IMR-90 (cell line): ENCODE results near the gene DOCK4.

Experiments used
- CEBPB ChIP-seq: IDR thresholded peaks from 2 replicates; pipeline ENCODE4 v1.6.1; 2012; ENCODE audit warnings: low read depth, low read length, improper control_type of control experiment
- CTCF ChIP-seq: conservative IDR thresholded peaks from 2 replicates; pipeline ENCODE4 v1.5.1; 2012; ENCODE audit warnings: mild to moderate bottlenecking, low read depth, low read length, improper control_type of control experiment
- ELK1 ChIP-seq: fragments of 150-350 bp; IDR thresholded peaks from 2 replicates; pipeline ENCODE4 v1.6.1; 2016; ENCODE audit warnings: low read depth, mild to moderate bottlenecking, low read length, moderate library complexity, borderline replicate concordance
- MXI1 ChIP-seq: IDR thresholded peaks from 2 replicates; pipeline ENCODE4 v1.6.1; 2012; ENCODE audit warnings: low read depth, mild to moderate bottlenecking, low read length, moderate library complexity, borderline replicate concordance
- POLR2A ChIP-seq: IDR thresholded peaks from 2 replicates; pipeline ENCODE4 v1.6.1; 2012; ENCODE audit warnings: mild to moderate bottlenecking, low read depth, low read length
- TF ChIP-seq, protein P1 (sequence below): fragments of 150-350 bp; IDR thresholded peaks from 2 replicates; pipeline ENCODE4 v1.6.1; 2017; ENCODE audit warnings: mild to moderate bottlenecking, antibody characterized with exemption, low read length, low read depth

GRCh38 chr7:112129655-112130323 is 76.4 kb downstream of the DOCK4 start:
- no peak for TF ChIP-seq POLR2A
- TF ChIP-seq CTCF = no peak
- TF ChIP-seq MXI1 = no peak
- TF ChIP-seq, protein P1, sequence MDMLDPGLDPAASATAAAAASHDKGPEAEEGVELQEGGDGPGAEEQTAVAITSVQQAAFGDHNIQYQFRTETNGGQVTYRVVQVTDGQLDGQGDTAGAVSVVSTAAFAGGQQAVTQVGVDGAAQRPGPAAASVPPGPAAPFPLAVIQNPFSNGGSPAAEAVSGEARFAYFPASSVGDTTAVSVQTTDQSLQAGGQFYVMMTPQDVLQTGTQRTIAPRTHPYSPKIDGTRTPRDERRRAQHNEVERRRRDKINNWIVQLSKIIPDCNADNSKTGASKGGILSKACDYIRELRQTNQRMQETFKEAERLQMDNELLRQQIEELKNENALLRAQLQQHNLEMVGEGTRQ = no peak
- TF ChIP-seq ELK1 = no peak
- TF ChIP-seq CEBPB = no peak
